ENCODE data around the gene KRTAP16-1.
"Not testable (repeated sequence)": the region's sequence is repeated elsewhere in the genome, so short reads cannot be mapped to it uniquely, and the experiment has no call there.

KRTAP16-1 gene

DNA sequence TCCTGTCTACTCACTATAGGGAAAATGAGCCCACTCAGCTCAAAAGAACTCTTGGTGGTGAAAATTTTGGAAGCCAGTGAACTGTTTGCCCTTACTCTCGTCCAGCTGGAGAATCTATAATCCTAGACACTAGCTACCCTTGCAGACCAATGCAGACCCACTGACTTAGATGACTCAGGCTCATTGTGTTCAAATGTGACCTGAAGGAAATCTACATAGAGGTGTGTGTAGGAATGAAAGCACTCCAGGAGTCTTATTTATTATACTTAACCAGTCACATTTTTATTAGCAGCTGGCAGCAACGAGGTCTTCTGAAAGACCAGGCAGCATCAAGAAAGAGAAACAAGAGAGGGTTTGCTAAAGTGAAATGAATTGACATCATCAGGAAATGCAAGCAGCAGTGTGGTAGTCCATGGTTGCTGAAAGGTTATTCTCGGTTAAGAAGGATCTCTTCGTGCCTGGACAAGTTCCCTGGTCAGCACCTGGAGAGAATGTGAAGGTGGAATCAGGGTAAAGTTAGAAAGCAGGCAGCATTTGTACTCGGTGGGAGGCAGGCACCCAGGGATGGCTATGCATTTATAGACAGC is 7.8 kb downstream of the KRTAP16-1 start:
- DNase-seq = no peak

DNA sequence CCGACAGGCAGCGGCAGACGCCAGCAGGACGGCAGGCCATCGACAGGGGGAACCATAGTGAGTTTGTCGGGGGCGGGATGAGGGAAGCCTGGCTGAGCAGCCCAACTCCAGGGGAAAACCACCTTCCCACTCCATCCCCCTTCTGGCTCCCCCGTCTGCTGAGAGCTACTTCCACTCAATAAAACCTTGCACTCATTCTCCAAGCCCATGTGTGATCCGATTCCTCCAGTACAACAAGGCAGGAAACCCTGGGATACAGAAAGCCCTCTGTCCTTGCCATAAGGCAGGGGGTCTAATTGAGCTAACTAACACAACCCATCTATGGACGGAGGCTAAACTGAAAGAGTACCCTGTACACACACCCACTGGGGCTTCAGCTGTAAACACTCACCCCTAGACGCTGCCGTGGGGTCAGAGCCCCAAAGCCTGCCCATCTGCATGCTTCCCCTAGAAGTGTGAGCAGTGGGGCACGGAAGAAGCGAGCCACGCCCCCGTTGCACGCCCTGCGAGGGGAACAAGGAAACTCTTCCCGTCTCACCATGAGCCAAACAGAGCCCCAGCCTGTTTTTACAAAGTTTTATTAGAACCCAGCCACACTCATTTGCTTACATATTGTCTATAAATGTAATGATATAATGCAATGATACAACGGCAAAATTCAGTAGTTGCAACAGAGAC is 10.5 kb downstream of the KRTAP16-1 start:
- DNase-seq = no peak

DNA sequence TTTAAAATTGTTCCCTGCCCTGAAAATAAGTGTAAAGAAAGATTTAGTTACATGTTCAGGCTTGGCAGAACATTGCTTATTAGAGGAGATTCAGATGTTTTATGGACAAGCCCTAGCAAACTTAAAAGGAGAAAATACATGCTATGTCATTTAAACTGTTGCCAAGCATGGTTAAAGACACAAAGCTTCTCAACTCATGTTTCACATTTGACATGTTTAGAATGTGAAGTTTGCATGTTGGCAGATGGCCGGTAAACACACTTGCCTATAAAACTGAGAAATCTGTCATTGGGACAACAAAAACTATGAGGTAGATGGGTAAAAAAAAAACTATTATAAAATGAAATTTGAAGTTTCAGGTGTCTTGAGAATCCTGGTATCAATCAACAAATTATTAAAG is 12.3 kb downstream of the KRTAP16-1 start:
- no peak for DNase-seq

DNA sequence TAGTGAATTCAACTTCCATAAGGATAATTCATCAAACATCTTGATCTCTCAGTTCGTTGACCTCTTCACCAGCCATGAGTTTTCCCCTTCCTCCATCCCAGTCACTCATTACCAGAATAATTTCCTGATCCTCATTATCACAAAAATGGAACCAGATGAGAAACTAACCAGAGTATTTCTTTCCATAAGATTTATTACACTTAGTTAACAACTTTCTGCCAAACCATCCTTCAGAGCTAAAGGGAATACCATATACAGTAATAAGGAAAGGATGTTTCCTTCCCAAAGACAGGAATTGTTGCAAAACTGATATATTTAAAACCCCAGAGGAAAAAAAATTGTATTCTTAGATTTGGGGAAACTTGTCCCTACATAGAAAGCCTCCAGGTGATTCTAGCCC is 15.1 kb downstream of the KRTAP16-1 start:
- DNase-seq = no peak

DNA sequence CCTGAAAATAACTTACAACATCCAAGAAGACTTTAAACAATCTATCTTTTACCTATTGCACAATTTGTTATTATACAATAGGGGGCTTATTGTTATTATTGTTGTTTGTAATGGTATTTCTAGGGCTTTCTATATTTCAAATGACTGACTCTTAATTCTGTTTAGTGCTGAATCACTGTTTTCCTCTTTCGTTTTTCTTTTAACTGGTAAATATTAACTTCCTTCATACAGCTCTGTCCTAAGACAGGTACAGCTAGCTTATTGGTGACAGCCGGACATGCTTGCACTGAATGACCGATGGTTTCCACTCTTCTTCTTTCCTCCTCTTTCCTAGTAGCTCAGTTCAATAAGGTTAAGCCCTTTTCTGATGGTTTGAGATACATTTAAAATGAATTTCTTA is 22.1 kb downstream of the KRTAP16-1 start:
- DNase-seq = no peak

DNA sequence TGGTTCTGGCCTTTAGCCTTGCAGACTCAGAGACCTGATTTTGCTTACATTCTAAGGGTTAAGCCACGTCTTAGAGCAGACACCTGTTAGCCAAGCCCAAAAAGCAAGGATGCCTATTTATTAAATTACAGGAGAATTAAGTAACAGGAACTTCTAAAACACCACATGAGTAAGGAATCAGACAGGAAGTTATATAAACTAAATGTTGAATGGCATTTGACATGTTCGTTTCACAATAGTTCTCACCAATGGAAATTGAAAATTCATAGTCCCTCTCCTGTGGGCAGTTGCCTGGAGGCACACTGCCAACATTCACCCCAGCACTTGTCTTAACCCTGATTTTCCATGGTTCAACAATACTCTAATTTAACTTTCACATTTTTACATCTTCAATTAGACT is 24.6 kb downstream of the KRTAP16-1 start:
- no peak for DNase-seq

DNA sequence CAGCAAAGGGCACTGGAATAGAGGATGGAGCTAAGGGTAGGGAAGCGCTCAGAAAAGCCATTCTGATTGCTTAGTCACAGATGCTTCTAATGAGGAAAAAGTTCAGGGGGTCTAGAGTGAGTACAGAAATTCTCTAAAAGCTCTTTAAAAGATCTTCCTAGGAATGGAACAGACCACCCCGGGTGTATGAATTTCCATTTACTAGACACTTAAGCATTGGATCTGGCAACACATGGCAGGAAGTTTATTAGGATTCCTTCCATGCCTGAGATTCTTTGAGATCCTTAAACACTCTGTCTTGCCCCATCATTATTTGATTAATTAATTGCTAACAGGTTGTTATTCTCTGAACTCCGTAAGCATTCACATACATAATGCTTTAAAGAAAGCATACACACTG is 25.1 kb downstream of the KRTAP16-1 start:
- no peak for DNase-seq

DNA sequence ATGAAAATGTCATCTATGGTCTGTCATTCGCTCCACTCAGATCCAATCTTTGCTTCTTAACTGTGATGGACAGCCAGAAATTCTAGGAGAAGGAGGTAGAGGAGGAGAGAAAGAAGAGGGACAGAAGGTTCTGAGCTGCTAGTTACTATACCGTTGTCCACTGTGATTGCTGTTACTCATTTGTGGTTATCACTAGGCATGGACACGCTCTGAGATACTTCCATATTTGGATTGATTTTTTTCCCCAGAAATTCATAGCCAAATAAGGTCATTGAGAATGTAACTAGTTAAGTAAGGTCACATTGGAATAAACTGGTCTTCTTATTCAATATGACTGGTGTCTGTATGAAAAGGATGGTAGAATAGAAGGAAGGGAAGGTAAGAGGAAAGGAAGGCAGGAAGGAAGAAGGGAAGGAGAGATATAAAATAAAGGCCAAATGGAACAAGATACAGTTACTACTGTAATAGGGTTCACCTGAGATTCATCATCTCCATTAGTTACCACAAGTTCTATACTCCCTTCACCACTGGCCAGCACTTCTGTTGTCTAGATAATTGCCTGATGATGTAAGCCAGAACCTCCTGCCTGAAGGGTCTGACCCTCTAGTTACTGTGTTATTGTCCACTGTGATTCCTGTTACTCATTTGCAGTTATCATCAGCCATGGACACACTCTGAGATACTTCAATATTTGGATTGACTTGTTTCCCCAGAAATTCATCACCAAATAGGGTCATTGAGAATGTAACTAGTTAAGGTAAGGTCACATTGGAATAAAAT is 30.7 kb downstream of the KRTAP16-1 start:
- no peak for DNase-seq

DNA sequence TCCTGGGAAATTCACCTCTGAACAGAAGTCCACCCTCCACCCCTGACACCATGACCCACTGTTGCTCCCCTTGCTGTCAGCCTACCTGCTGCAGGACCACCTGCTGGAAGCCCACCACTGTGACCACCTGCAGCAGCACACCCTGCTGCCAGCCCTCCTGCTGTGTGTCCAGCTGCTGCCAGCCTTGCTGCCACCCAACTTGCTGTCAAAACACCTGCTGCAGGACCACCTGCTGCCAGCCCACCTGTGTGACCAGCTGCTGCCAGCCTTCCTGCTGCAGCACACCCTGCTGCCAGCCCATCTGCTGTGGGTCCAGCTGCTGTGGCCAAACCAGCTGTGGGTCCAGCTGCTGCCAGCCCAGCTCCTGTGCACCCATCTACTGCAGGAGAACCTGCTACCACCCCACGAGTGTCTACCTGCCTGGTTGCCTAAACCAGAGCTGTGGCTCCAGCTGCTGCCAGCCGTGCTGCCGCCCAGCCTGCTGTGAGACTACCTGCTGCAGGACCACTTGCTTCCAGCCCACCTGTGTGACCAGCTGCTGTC is 33.4 kb downstream of the KRTAP16-1 start, which contains the start of gene KRTAP9-7:
Gene KRTAP9-7, plus strand, starts transcription at position 51 of the 543 bp plus-strand sequence. Its CDS starts 0 bp downstream, at position 51.
- DNase-seq = not testable (repeated sequence)

DNA sequence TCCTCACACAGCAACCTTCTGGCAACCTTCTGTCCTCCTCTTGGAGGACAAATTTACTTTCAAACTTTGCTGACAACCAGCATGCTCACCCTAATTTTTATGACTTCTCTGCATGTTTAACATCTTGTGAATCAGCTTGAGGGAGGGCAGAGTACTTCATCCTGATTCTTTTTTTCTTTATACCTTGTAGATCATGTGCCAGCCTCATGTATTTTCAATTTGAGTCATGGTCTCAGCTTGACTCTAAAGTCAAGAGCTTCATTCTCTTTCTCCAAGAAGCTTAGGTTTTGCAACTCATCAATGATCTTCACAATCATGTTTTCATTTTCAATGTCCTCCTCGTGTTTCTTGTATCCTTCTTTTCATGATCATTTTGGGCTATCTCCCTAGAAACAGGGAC is 37.3 kb downstream of the KRTAP16-1 start:
- no peak for DNase-seq

DNA sequence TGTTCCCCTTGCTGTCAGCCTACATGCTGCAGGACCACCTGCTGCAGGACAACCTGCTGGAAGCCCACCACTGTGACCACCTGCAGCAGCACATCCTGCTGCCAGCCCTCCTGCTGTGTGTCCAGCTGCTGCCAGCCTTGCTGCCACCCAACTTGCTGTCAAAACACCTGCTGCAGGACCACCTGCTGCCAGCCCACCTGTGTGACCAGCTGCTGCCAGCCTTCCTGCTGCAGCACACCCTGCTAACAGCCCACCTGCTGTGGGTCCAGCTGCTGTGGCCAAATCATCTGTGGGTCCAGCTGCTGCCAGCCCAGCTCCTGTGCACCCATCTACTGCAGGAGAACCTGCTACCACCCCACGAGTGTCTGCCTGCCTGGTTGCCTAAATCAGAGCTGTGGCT is 37.8 kb downstream of the KRTAP16-1 start:
- not testable (repeated sequence) for DNase-seq

DNA sequence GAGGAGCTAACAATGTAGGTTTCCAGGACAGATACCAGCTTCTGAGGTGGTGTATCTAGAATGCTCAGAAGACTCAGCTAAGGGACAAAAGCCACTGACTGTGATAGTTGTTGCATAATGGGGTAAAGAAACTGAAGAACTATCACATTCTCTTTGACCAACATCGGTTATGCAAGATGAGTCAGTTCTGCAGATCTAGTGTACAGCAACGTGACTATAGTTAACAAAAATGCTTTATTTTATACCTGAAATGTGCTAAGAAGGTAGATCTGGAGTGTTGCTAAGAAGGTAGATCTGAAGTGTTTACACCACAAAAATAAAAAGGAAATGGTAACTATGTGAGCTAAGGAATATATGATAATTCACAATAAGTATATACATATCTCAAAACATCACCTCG is 41.4 kb downstream of the KRTAP16-1 start:
- DNase-seq = no peak

DNA sequence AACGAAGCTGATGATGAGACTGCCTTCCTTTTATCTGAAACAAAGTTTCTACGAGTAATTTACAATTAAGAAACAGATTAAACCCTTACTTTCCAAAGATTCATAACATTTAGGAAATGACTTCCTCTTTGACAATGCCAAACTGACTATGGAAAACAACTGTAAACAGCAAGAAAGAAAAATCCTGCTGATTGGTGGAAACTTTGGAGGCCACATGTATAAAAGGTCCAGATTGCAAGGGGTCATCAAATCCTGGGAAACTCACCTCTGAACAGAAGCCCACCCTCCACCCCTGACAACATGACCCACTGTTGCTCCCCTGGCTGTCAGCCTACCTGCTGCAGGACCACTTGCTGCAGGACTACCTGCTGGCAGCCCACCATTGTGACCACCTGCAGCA is 44.0 kb downstream of the KRTAP16-1 start, which contains the start of gene KRTAP9-6:
Gene KRTAP9-6, plus strand, starts transcription at position 301 of the 400 bp plus-strand sequence. Its CDS starts 0 bp downstream, at position 301.
- no peak for DNase-seq

DNA sequence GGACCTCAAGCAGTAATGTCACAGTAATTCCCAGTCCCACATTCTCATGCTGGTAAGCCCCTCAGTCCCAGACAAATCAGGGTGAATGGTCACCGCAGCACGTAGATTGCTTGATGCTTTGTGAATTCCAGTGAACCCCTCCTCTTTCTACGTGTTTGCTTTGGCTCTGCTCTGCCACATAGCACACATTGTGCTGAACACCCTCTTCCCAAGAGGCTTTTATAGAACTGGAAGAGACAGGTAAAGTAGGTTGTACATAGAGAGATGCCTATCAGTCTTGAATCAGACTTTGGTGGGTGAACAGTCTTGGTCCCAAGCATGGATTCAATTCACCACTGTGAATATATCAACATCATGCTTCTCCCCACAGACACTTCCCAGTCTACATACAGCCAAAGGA is 44.5 kb downstream of the KRTAP16-1 start:
- no peak for DNase-seq

DNA sequence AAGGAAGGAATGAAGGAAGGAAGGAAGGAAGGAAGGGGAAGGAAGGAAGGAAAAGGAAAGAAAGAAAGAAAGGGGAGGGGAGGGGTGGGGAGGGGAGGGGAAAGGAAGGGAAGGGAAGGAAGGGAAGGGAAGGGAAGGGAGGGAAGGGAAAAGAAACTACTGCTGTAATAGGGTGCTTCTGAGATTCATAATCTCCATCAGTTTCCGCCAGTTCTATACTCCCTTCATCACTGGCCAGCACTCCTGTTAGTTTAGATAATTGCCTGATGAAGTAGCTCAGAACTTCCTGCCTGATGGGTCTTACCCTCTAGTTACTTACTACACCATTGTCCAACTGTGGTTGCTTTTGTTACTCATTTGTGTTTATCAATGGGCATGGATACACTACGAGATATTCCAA is 45.9 kb downstream of the KRTAP16-1 start:
- DNase-seq = no peak

DNA sequence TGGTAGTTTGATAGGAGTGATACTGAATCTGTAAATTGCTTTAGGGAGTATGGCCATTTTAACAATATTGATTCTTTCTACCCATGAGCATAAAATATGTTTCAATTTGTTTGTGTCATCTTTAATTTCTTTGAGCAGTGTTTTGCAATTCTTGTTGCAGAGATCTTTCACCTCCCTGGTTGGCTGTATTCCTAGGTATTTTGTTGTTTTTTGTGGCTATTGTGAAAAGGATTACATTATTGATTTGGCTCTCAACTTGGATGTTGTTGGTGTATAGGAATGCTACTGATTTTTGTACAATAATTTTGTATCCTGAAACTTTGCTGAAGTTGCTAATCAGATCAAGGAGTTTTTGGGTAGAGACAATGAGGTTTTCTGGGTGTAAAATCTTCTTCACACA is 50.7 kb downstream of the KRTAP16-1 start:
- DNase-seq = no peak

All from CD4-positive, alpha-beta T cell treated with Interleukin-1 beta for 1 hour (primary cell).